Fibroblast of villous mesenchyme (primary cell): Measurements from ENCODE around the gene FLNB. TPM values are rescaled to one million over a fixed set of nuclear protein-coding genes. Genes with fewer than 3 reads are reported as not detected.

Experiments used
- DNase-seq: peaks from one replicate; pipeline ENCODE4 v3.0.0-alpha.2; 2010; ENCODE audit warnings: low read depth
- H3K4me3 ChIP-seq: 2 replicates; pipeline ENCODE4 v1.5.1; 2011; ENCODE audit warnings: low read depth, mild to moderate bottlenecking, low read length
- CTCF ChIP-seq: IDR thresholded peaks from 2 replicates; pipeline ENCODE4 v1.5.1; 2012; ENCODE audit warnings: low read depth, mild to moderate bottlenecking, low read length; ENCODE audit not compliant: insufficient read depth
- total RNA-seq: library from RNA; depleted of rRNA; stranded (reverse); fragments of >200 nt; gene quantifications from 2 replicates; pipeline ENCODE4 v1.2.3, GENCODE V29; 2012

FLNB gene
- total RNA-seq, 1 donor: 325 TPM

GRCh38 chr3:58144478-58145325 lies 136.5 kb downstream of the FLNB start:
- no peak for DNase-seq
- H3K4me3 ChIP-seq: no peak overlapping the region
- no peak for TF ChIP-seq CTCF

GRCh38 chr3:58148049-58148448 lies 139.8 kb downstream of the FLNB start:
- no peak for TF ChIP-seq CTCF
- no peak for DNase-seq
- no peak overlapping the region for H3K4me3 ChIP-seq

GRCh38 chr3:58150130-58150809 lies 142.0 kb downstream of the FLNB start:
- no peak overlapping the region for H3K4me3 ChIP-seq
- TF ChIP-seq CTCF: no peak
- DNase-seq: no peak

- no peak for TF ChIP-seq CTCF
- no peak overlapping the region for H3K4me3 ChIP-seq
- no peak for DNase-seq
Observed at GRCh38 chr3:58150810-58151199, 142.6 kb downstream of the FLNB start.

- TF ChIP-seq CTCF: no peak
- no peak overlapping the region for H3K4me3 ChIP-seq
- DNase-seq: no peak
Observed at GRCh38 chr3:58151637-58152036, 143.4 kb downstream of the FLNB start.

- no peak for TF ChIP-seq CTCF
- H3K4me3 ChIP-seq: no peak overlapping the region
- no peak for DNase-seq
Observed at GRCh38 chr3:58152225-58153015, 144.2 kb downstream of the FLNB start.
